HG03571 (cell line): ENCODE measurements around the gene STH.

Experiments used
- ATAC-seq: cut with Tn5 transposase; IDR thresholded peaks from one replicate; pipeline ENCODE4 v1.9.1; 2021; ENCODE audit not compliant: unreplicated experiment

Gene STH

GRCh38 chr17:45983614-45984310, 15.3 kb upstream of the STH start:
- ATAC-seq: no peak

DNA sequence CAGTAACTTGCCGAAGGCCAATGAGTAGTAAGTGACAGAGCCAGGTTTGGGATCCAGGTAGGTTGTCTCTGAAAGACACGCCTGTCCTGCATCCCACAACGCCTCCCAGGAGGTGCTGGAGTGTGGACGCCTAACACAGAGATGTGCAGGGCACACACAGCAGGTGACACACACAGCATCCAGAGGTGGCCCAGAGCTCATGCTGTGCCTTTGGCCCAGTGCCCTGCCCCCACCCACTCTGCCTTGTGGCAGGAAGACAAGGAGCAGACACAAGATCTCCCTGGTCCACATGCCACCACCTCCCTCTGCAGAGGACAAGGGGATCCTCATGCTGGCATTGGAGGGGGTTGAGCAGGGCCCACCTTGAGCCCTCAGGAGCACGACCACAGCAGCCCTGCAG, 14.7 kb upstream of the STH start:
- ATAC-seq: no peak

- ATAC-seq: no peak
Observed at GRCh38 chr17:45985447-45985846, 13.6 kb upstream of the STH start.

- ATAC-seq: no peak
Observed at GRCh38 chr17:45986056-45986455, 13.0 kb upstream of the STH start.

DNA sequence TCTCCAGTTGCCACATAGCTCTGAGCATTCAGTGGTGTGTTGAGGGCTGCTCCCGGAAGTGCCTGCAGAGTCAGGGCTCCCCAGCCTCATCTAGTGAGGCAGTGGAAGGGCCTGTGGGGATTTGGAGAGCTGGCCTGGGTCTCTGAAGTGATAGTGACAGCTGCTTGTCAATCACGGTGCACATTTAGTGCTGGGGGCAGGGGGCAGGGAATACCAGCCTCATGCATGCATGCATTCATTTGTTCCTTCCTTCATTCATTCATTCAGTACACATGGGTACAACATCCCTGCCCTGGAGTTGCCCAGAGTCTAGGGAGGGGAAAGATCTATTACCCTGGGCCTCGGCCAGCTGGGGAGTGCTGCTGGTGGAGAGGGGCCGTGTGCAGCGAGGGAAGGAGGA, 11.3 kb upstream of the STH start:
- no peak for ATAC-seq

DNA sequence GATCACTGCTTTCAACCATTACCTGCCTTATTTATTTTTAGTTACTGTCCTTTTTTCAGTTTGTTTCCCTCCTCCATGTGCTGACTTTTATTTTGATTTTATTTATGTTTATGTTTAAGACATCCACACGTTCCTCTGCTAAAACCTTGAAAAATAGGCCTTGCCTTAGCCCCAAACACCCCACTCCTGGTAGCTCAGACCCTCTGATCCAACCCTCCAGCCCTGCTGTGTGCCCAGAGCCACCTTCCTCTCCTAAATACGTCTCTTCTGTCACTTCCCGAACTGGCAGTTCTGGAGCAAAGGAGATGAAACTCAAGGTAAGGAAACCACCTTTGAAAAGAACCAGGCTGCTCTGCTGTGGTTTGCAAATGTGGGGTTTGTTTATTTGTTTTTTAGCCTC, 9.3 kb upstream of the STH start:
- no peak for ATAC-seq

GRCh38 chr17:45990886-45991285, 8.2 kb upstream of the STH start:
- ATAC-seq: no peak

DNA sequence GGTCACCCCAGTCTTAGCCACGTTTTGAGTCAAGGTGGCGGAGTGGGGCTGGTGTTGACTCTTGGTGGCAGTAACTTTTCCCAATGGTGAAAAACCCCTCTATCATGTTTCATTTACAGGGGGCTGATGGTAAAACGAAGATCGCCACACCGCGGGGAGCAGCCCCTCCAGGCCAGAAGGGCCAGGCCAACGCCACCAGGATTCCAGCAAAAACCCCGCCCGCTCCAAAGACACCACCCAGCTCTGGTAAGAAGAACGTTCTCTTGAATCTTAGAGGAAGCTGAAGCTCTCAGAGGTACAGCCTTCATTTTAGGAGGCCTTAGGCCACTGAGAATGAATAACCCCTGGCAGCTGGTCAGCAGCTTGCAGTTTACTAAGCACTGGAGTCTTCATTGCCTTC, 7.7 kb upstream of the STH start:
- ATAC-seq: no peak

- ATAC-seq: no peak
Observed at GRCh38 chr17:45992175-45992574, 6.9 kb upstream of the STH start.

GRCh38 chr17:45992904-45993303, 6.1 kb upstream of the STH start:
- ATAC-seq: no peak

- ATAC-seq: no peak
Observed at GRCh38 chr17:45993962-45994627, 5.0 kb upstream of the STH start.

GRCh38 chr17:45994987-45995386, 4.1 kb upstream of the STH start:
- no peak for ATAC-seq

DNA sequence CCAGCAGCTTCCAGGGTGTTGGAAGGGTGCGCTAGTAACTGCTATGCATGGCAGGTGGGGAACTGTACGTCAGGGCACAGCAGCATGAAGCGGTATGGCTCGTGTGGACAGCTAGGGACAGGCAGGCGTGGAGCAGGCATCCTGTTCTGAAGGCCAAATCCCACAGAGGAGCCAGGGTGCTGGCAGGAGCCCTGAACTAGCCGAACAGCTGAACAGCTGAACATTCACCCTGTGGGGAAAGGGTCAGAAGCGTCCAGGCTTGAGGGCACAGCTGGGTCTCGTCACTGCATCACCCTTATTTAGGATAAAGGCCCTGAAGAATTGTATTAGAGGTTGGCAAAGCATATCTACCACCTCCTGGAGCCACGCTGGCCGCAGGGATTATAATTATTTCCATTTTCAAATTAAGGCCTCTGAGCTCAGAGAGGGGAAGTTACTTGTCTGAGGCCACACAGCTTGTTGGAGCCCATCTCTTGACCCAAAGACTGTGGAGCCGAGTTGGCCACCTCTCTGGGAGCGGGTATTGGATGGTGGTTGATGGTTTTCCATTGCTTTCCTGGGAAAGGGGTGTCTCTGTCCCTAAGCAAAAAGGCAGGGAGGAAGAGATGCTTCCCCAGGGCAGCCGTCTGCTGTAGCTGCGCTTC, 3.3 kb upstream of the STH start:
- ATAC-seq: no peak

DNA sequence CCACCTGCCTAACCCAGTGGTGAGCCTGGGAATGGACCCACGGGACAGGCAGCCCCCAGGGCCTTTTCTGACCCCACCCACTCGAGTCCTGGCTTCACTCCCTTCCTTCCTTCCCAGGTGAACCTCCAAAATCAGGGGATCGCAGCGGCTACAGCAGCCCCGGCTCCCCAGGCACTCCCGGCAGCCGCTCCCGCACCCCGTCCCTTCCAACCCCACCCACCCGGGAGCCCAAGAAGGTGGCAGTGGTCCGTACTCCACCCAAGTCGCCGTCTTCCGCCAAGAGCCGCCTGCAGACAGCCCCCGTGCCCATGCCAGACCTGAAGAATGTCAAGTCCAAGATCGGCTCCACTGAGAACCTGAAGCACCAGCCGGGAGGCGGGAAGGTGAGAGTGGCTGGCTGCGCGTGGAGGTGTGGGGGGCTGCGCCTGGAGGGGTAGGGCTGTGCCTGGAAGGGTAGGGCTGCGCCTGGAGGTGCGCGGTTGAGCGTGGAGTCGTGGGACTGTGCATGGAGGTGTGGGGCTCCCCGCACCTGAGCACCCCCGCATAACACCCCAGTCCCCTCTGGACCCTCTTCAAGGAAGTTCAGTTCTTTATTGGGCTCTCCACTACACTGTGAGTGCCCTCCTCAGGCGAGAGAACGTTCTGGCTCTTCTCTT, 2.6 kb upstream of the STH start:
- no peak for ATAC-seq

GRCh38 chr17:45997166-45997565, 1.9 kb upstream of the STH start:
- ATAC-seq: no peak

- ATAC-seq: no peak
Observed at GRCh38 chr17:45997624-45998023, 1.4 kb upstream of the STH start.

- ATAC-seq: no peak
Observed at GRCh38 chr17:45999900-46000290, 845 bp downstream of the STH start.

DNA sequence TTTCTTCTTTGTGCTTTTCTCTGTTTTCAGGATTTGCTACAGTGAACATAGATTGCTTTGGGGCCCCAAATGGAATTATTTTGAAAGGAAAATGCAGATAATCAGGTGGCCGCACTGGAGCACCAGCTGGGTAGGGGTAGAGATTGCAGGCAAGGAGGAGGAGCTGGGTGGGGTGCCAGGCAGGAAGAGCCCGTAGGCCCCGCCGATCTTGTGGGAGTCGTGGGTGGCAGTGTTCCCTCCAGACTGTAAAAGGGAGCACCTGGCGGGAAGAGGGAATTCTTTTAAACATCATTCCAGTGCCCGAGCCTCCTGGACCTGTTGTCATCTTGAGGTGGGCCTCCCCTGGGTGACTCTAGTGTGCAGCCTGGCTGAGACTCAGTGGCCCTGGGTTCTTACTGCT, 1.2 kb downstream of the STH start:
- ATAC-seq: no peak

GRCh38 chr17:46000757-46001156, 1.7 kb downstream of the STH start:
- no peak for ATAC-seq

- ATAC-seq: no peak
Observed at GRCh38 chr17:46001390-46002310, 2.6 kb downstream of the STH start.
